ENCODE results near the gene KRT4. TPM values are rescaled to one million over a fixed set of nuclear protein-coding genes. Genes with fewer than 3 reads are reported as not detected.

KRT4 gene
- total and polyA plus RNA-seq, 10 donors = 0.37 to 3.4 (median 0.97) TPM; not detected in 6

- Histone ChIP-seq H3K4me1 (no peaks in the 10 kb centered on the region), H3K36me3 (no peaks in the 10 kb centered on the region), H3K4me3 (no peak overlapping the region), H3K27ac (no peak overlapping the region), H3K27me3 (replicated peaks in 1 of 7) (peaks cover 0 to 19% (median 0%) of the 10 kb centered on the region in 7 donors), H3K9me3 (peaks cover 3 to 42% (median 33%) of the 10 kb centered on the region in 8 donors)
- intact Hi-C loops (cut with DNase I; ENCODE audit: low total_unique reads) = no loop called here
- TF ChIP-seq POLR2AphosphoS5 (IDR thresholded peaks at IDR 0.05) (no peak), POLR2A (IDR thresholded peaks at IDR 0.05) (no peak)
- DNase-seq = no peak
Measured at GRCh38 chr12:52760623-52761022, 53.3 kb downstream of the KRT4 start.

DNA sequence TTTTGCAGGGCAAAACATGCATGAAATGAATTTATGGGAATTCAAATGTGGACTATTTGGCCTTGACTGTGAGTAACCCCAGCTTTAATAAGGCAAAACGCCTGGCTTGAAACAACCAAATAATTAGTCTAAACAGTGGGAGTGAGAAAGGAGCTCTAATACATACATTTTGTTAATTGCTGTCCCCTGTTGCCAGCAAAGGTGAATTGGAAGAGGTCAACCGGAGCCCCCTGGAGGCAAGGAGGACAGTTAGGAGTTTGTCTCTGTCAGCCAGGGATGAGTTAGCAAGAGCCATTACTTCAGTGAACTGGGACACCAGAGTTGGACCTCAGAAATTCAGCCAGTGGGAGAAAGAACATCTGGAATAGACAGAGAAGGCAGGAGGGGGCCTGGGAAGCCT lies 54.2 kb downstream of the KRT4 start:
- Histone ChIP-seq H3K4me1 (no peaks in the 10 kb centered on the region), H3K4me3 (no peak overlapping the region), H3K27ac (no peak overlapping the region), H3K27me3 (replicated peaks in 1 of 7) (peaks cover 0 to 22% (median 0%) of the 10 kb centered on the region in 7 donors), H3K9me3 (peaks cover 3 to 42% (median 33%) of the 10 kb centered on the region in 8 donors), H3K36me3 (no peaks in the 10 kb centered on the region)
- 54 to 81% (median 60%) methylated on average over 2 of the region's 2 CpGs for WGBS, 5 donors
- TF ChIP-seq POLR2A (IDR thresholded peaks at IDR 0.05) (no peak), CTCF (IDR thresholded peaks at IDR 0.05 in 8 of 11, conservative IDR thresholded peaks at IDR 0.05 in 3 of 11) (no peak)
- intact Hi-C loops (cut with DNase I; ENCODE audit: low total_unique reads) = no loop called here
- DNase-seq = no peak

DNA sequence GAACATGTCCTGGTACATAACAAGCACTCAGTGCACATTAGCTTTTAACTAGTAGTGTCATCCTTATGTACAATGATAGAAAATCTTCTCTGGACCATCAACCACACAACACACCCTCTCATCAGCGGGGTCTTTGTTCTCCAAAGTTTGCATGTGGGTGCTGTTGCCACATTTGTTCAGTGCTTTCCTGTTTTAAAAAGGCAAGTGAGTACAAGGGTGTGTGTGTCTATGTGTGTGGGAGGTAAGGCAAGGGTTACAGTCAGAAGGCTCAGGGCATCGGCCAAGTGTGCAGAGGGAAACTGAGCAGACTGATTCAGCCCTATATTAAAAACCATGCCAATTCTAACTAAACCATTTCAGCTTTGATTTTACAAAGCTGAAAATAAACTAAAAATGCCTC lies 54.7 kb downstream of the KRT4 start:
- H3K4me1 ChIP-seq = no peaks in the 10 kb centered on the region
- H3K27me3 ChIP-seq (replicated peaks in 1 of 7) = peaks cover 0 to 22% (median 0%) of the 10 kb centered on the region in 7 donors
- 32 to 66% (median 43%) methylated on average over 2 of the region's 2 CpGs for WGBS, 5 donors
- intact Hi-C loops (cut with DNase I; ENCODE audit: low total_unique reads) = no loop called here
- TF ChIP-seq POLR2A (IDR thresholded peaks at IDR 0.05) (no peak), POLR2AphosphoS5 (IDR thresholded peaks at IDR 0.05) (no peak), CTCF (IDR thresholded peaks at IDR 0.05 in 8 of 11, conservative IDR thresholded peaks at IDR 0.05 in 3 of 11) (no peak)
- DNase-seq = no peak
- H3K4me3 ChIP-seq = no peak overlapping the region
- H3K9me3 ChIP-seq = peaks cover 3 to 42% (median 33%) of the 10 kb centered on the region in 8 donors
- no peaks in the 10 kb centered on the region for H3K36me3 ChIP-seq
- H3K27ac ChIP-seq = no peak overlapping the region

DNA sequence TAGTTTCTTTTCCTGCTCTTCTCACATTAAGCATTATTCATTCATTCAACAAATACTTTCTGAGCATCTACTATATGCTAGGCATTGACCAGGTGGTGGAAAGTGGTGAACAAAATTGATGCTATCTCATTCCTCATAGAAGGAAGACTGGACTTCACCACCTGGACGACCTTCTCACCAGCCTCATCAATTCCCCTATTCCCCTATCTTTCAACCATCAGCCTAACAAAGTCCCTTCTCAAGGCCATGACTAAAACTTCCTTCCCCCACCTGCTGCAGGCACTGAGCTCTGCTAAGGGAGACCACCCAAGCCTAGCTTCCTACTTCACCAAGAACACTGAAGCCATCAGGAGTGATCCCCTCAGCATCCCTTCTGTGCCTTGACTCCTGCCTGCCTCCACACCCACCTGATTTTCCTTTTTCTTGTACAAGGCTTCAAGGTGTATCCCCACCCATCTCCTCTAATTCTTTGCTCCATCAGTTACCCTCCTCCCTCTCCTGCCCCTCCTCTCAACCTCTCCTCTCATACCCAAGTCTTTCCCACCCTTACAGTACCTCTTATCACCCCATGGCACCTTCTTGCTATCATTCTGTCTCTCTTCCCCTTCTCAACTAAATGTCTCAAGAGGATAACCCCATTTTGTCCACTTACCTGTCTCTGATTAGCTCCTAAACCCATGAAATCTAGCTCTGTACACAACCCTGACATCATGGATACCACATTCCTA lies 56.3 kb downstream of the KRT4 start:
- no peaks in the 10 kb centered on the region for H3K36me3 ChIP-seq
- 25 to 47% (median 41%) methylated on average over 1 of the region's 1 CpG for WGBS, 5 donors
- peaks cover 0 to 36% (median 0%) of the 10 kb centered on the region in 7 donors for H3K27me3 ChIP-seq (replicated peaks in 1 of 7)
- TF ChIP-seq POLR2AphosphoS5 (IDR thresholded peaks at IDR 0.05) (no peak), CTCF (IDR thresholded peaks at IDR 0.05 in 8 of 11, conservative IDR thresholded peaks at IDR 0.05 in 3 of 11) (no peak), POLR2A (IDR thresholded peaks at IDR 0.05) (no peak)
- H3K27ac ChIP-seq = no peak overlapping the region
- H3K4me1 ChIP-seq = no peaks in the 10 kb centered on the region
- no peak for DNase-seq
- intact Hi-C loops (cut with DNase I; ENCODE audit: low total_unique reads) = no loop called here
- H3K9me3 ChIP-seq = peaks cover 3 to 36% (median 32%) of the 10 kb centered on the region in 8 donors
- no peak overlapping the region for H3K4me3 ChIP-seq

Small RNA genes lying within 50 kb of the gene (small RNA-seq; reads per million reads assigned to genes)
- gene AC107016.2 = 0 reads per million in 4 donors

Other genes with a start within 250 kb of the KRT4 start
- not detected for gene KRT74, start 240.3 kb downstream of the KRT4 start, total RNA-seq
- not detected for gene KRT74, start 240.3 kb downstream of the KRT4 start, polyA plus RNA-seq
- 1 to 10 TPM in 2 of 7 donors, under 1 TPM in 4, not detected in 1; 0.52 to 2.2 (median 0.78) TPM for gene KRT72, start 212.7 kb downstream of the KRT4 start, total RNA-seq
- 1 to 10 TPM in 2 of 3 donors, under 1 TPM in 1; 0.86 to 1.7 (median 1.4) TPM for gene KRT72, start 212.7 kb downstream of the KRT4 start, polyA plus RNA-seq
- gene KRT73, start 195.6 kb downstream of the KRT4 start, total RNA-seq = 1 to 10 TPM in 3 of 7 donors, under 1 TPM in 4; 0.13 to 1.4 (median 0.59) TPM
- under 1 TPM; 0.04 to 0.20 (median 0.16) TPM for gene KRT73, start 195.6 kb downstream of the KRT4 start, polyA plus RNA-seq
- under 1 TPM in 3 of 7 donors, not detected in 4; 0.13 to 0.52 (median 0.26) TPM for gene KRT2, start 161.9 kb downstream of the KRT4 start, total RNA-seq
- gene KRT2, start 161.9 kb downstream of the KRT4 start, polyA plus RNA-seq = under 1 TPM; 0.07 to 0.45 (median 0.42) TPM
- 1 to 10 TPM in 2 of 7 donors, under 1 TPM in 3, not detected in 2; 0.58 to 2.4 (median 0.68) TPM for gene KRT1, start 133.7 kb downstream of the KRT4 start, total RNA-seq
- under 1 TPM in 1 of 3 donors, not detected in 2; 0.05 TPM for gene KRT1, start 133.7 kb downstream of the KRT4 start, polyA plus RNA-seq
- gene KRT77, start 110.6 kb downstream of the KRT4 start, total RNA-seq = not detected
- under 1 TPM in 1 of 3 donors, not detected in 2; 0.03 TPM for gene KRT77, start 110.6 kb downstream of the KRT4 start, polyA plus RNA-seq
- not detected for gene KRT76, start 36.8 kb downstream of the KRT4 start, total RNA-seq
- not detected for gene KRT76, start 36.8 kb downstream of the KRT4 start, polyA plus RNA-seq
- not detected for gene KRT3, start 18.0 kb downstream of the KRT4 start, total RNA-seq
- gene KRT3, start 18.0 kb downstream of the KRT4 start, polyA plus RNA-seq = not detected
- gene KRT79, start 20.2 kb upstream of the KRT4 start, total RNA-seq = under 1 TPM in 1 of 7 donors, not detected in 6; 0.37 TPM
- gene KRT79, start 20.2 kb upstream of the KRT4 start, polyA plus RNA-seq = under 1 TPM in 2 of 3 donors, not detected in 1; 0.15 to 0.19 TPM
- not detected for gene KRT78, start 34.9 kb upstream of the KRT4 start, total RNA-seq
- gene KRT78, start 34.9 kb upstream of the KRT4 start, polyA plus RNA-seq = under 1 TPM in 2 of 3 donors, not detected in 1; 0.24 to 0.83 TPM
- gene KRT8, start 91.0 kb upstream of the KRT4 start, total RNA-seq = 10 to 100 TPM in 6 of 7 donors, 1 to 10 TPM in 1; 10.0 to 23.1 (median 18.6) TPM
- gene KRT8, start 91.0 kb upstream of the KRT4 start, polyA plus RNA-seq = 10 to 100 TPM; 16.3 to 21.8 (median 19.3) TPM
- 10 to 100 TPM; 23.3 to 57.2 (median 26.0) TPM for gene KRT18, start 135.0 kb upstream of the KRT4 start, total RNA-seq
- gene KRT18, start 135.0 kb upstream of the KRT4 start, polyA plus RNA-seq = 10 to 100 TPM; 16.8 to 23.0 (median 18.4) TPM
- 100 to 1,000 TPM; 379 to 490 (median 468) TPM for gene EIF4B, start 192.3 kb upstream of the KRT4 start, total RNA-seq
- gene EIF4B, start 192.3 kb upstream of the KRT4 start, polyA plus RNA-seq = 100 to 1,000 TPM; 105 to 132 (median 119) TPM
- gene TNS2, start 235.9 kb upstream of the KRT4 start, total RNA-seq = 100 to 1,000 TPM in 6 of 7 donors, 10 to 100 TPM in 1; 72.4 to 301 (median 170) TPM
- 100 to 1,000 TPM in 1 of 3 donors, 10 to 100 TPM in 2; 36.6 to 159 (median 67.5) TPM for gene TNS2, start 235.9 kb upstream of the KRT4 start, polyA plus RNA-seq